Aorta (tissue), 5 donors: ENCODE measurements around the gene TCF7L1. TPM values are rescaled to one million over a fixed set of nuclear protein-coding genes. Genes with fewer than 3 reads are reported as not detected.

Experiments used
- ATAC-seq: fragments of 200-7000 bp; cut with Tn5 transposase; one replicate; pipeline ENCODE4 v1.9.1; 2022; ENCODE audit warnings: moderate library complexity; ENCODE audit not compliant: low FRiP score
- DNase-seq, 2 donors: peaks; one replicate each; pipeline ENCODE4 v3.0.0-alpha.2; 2020
- H3K27ac ChIP-seq, 2 donors: one replicate each; pipeline ENCODE4 v1.5.1; 2013; ENCODE audit warnings: low read length in 2 of 2, mild to moderate bottlenecking in 2 of 2, moderate library complexity in 2 of 2, control low read depth in 1 of 2, inconsistent platforms in 1 of 2, low read depth in 1 of 2
- H3K27me3 ChIP-seq, 2 donors: one replicate each; pipeline ENCODE4 v1.6.1; 2013; ENCODE audit warnings: control low read depth in 1 of 2, low read length in 1 of 2, mild to moderate bottlenecking in 1 of 2, moderate library complexity in 1 of 2; ENCODE audit not compliant: insufficient read depth in 2 of 2, control insufficient read depth in 1 of 2
- H3K36me3 ChIP-seq, 2 donors: one replicate each; pipeline ENCODE4 v1.6.1; 2013; ENCODE audit warnings: control low read depth in 1 of 2, low read length in 1 of 2, mild to moderate bottlenecking in 1 of 2; ENCODE audit not compliant: insufficient read depth in 2 of 2, control insufficient read depth in 1 of 2
- H3K4me1 ChIP-seq, 2 donors: one replicate each; pipeline ENCODE4 v1.6.1; 2013; ENCODE audit warnings: low read length in 2 of 2, control low read depth in 1 of 2, mild to moderate bottlenecking in 1 of 2, moderate library complexity in 1 of 2; ENCODE audit not compliant: insufficient read depth in 2 of 2, control insufficient read depth in 1 of 2
- H3K4me3 ChIP-seq, 2 donors: one replicate each; pipeline ENCODE4 v1.5.1; 2013; ENCODE audit warnings: low read length in 2 of 2, control low read depth in 1 of 2, mild to moderate bottlenecking in 1 of 2
- H3K9me3 ChIP-seq: one replicate; pipeline ENCODE4 v1.6.1; 2013; ENCODE audit warnings: mild to moderate bottlenecking, low read length; ENCODE audit not compliant: control insufficient read depth
- WGBS, 2 donors: extraction: QIAGEN DNeasy Blood & Tissue Kit; methylation state at CpG; one replicate each; pipeline ENCODE4 v1.1.7; 2013; 5-methylcytosine and 5-hydroxymethylcytosine counted together
- intact Hi-C, 2 donors: fragments of 100-400 bp; cut with DNase I; formaldehyde crosslinking; loops; one replicate each; pipeline versions ENCODE4 v1.14.2 to v1.15.0; 2022
- polyA plus RNA-seq, 2 donors: library from polyadenylated mRNA; stranded (reverse); fragments of 200-250 nt; gene quantifications; one replicate each; pipeline ENCODE4 v1.2.3, GENCODE V29; 2013
- total RNA-seq, 2 donors: library from RNA; stranded (reverse); fragmentation: NEBNext Ultra II Directional; extraction: Animal tissue kit (Norgen Biotek cat#: 25700); gene quantifications; one replicate each; pipeline ENCODE4 v1.2.1, GENCODE V29; 2021
- donor health status: healthy with polysubstance abuse.
- donor health status: Bipolar disorder and iron deficiency.
- donor health status: DM: no; HTN: no; CAD: no.
- donor health status: DM: no; HTN: no; CAD: no.
- donor health status: DM: yes; HTN: yes; CAD: no.

The TCF7L1 gene
- total and polyA plus RNA-seq, 4 donors, result 14.1 to 39.5 (median 31.8) TPM

DNA sequence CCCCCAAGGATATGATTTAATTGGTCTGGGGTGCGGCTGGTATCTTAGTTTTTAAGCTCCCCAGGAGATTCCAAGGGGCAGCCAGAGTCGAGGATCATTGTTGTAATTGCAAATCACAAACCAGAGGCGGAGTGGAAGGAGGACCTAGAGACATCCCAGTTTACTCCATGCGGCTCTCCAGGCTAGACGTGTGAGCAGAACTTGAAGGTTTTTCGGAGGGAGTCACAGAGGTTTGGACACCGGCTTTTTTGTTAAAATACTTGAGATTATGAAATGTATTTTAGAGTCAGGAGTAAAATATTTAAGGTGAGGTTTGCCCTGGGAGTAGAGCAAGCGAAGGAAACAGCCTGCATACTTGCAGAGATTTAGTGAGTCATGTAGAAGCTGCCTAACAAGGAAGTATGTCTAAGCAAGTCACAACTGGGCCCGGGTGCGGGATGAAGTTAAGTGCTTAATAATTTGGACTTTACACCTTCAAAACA lies 155.1 kb downstream of the TCF7L1 start:
- H3K27ac ChIP-seq, result no peak overlapping the region
- H3K4me3 ChIP-seq, result no peak overlapping the region
- H3K9me3 ChIP-seq, result no peaks in the 10 kb centered on the region
- no peaks in the 10 kb centered on the region for H3K4me1 ChIP-seq
- ATAC-seq (no peak), DNase-seq (peak in 1 of 2 donors; percentile 36)
- intact Hi-C loops, result no loop called here
- H3K36me3 ChIP-seq, result no peaks in the 10 kb centered on the region
- no peaks in the 10 kb centered on the region for H3K27me3 ChIP-seq
- 75 to 77% methylated on average over 10 of the region's 10 CpGs for WGBS, 2 donors

GRCh38 chr2:85291425-85292023 lies 158.3 kb downstream of the TCF7L1 start:
- WGBS, 2 donors, result 85 to 92% methylated on average over 4 of the region's 4 CpGs
- H3K27ac ChIP-seq, result no peak overlapping the region
- no peaks in the 10 kb centered on the region for H3K4me1 ChIP-seq
- ATAC-seq, result no peak
- intact Hi-C loops, result no loop called here
- no peak for DNase-seq
- no peak overlapping the region for H3K4me3 ChIP-seq
- no peaks in the 10 kb centered on the region for H3K36me3 ChIP-seq
- H3K9me3 ChIP-seq, result no peaks in the 10 kb centered on the region
- H3K27me3 ChIP-seq, result no peaks in the 10 kb centered on the region

- Histone ChIP-seq H3K4me1 (no peaks in the 10 kb centered on the region), H3K9me3 (no peaks in the 10 kb centered on the region), H3K27ac (no peak overlapping the region), H3K4me3 (no peak overlapping the region), H3K27me3 (no peaks in the 10 kb centered on the region), H3K36me3 (peaks cover 0 to 2% of the 10 kb centered on the region in 2 donors)
- intact Hi-C loops, result no loop called here
- ATAC-seq, result no peak
- no peak for DNase-seq
- 65 to 77% methylated on average over 6 of the region's 6 CpGs for WGBS, 2 donors
Observed at GRCh38 chr2:85302121-85302520, 168.9 kb downstream of the TCF7L1 start.

DNA sequence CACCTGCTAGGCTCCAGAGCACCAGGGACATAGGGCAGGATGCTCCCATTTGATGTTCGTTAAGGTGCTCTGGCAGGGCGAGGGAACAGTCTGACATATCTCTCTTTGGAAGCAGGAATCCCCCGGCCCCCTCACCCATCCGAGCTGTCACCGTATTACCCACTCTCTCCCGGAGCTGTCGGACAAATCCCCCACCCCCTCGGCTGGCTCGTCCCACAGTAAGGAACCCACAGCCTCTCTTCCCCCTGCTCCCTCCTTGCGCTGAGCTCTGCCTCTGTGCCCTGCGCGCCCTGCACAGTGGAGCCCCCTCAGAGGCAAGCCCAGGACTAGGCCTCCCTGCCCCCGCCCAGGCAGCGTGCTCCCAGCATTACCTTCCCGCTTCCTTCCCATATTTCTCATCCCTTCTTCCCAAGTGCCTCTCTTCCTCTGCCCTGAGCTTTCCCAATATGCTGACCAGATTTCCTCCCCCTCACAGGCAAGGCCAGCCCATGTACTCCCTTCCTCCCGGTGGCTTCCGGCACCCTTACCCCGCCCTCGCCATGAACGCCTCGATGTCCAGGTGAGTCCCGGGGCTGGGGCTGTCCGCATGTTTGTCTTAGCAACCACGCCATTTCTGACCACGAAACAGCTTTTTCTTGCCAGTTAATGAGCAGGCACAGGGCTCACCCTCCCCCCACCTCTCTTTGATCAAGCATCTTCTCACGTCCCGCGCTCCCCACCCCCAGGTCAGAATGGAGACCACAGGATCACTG lies 170.8 kb downstream of the TCF7L1 start:
- H3K36me3 ChIP-seq, result peaks cover 0 to 2% of the 10 kb centered on the region in 2 donors

GRCh38 chr2:85307527-85307897 lies 174.3 kb downstream of the TCF7L1 start:
- H3K27ac ChIP-seq, result no peak overlapping the region
- H3K36me3 ChIP-seq, result no peaks in the 10 kb centered on the region
- no peaks in the 10 kb centered on the region for H3K27me3 ChIP-seq
- no peaks in the 10 kb centered on the region for H3K4me1 ChIP-seq
- DNase-seq (no peak), ATAC-seq (no peak)
- intact Hi-C loops, result no loop called here
- H3K4me3 ChIP-seq, result no peak overlapping the region
- 84 to 90% methylated on average over 9 of the region's 9 CpGs for WGBS, 2 donors
- H3K9me3 ChIP-seq, result no peaks in the 10 kb centered on the region

More for the DNA sequence above, 170.8 kb downstream of the TCF7L1 start:
- no peaks in the 10 kb centered on the region for H3K4me1 ChIP-seq
- intact Hi-C loops, result no loop called here
- 89% methylated on average over 28 of the region's 28 CpGs for WGBS, 2 donors
- H3K9me3 ChIP-seq, result no peaks in the 10 kb centered on the region
- DNase-seq (peak in 1 of 2 donors; percentile 63), ATAC-seq (no peak)
- H3K27me3 ChIP-seq, result no peaks in the 10 kb centered on the region
- H3K27ac ChIP-seq, result no peak overlapping the region
- no peak overlapping the region for H3K4me3 ChIP-seq

DNA sequence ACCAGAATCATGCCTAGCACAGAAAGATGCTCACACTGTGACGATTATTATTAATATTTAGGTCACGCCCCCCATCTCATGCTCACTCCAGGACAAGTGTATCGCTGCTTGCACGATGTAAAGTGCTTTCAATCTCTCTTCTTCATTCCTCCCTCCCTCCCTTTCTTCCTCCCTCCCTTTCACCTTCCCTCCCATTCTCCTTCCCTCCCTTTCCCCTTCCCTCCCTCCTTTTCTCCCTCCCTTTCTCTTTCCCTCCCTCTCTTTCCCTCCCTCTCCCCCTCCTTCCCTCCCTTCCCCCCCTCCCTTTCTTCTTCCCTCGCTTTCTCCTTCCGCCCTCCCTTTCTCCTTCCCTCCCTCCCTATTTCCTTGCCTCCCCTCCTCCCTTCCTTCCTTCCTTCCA lies 175.0 kb downstream of the TCF7L1 start:
- 87 to 91% methylated on average over 6 of the region's 6 CpGs for WGBS, 2 donors
- no peak overlapping the region for H3K4me3 ChIP-seq
- H3K27me3 ChIP-seq, result no peaks in the 10 kb centered on the region
- no peak overlapping the region for H3K27ac ChIP-seq
- no peak for DNase-seq
- no peaks in the 10 kb centered on the region for H3K4me1 ChIP-seq
- no peaks in the 10 kb centered on the region for H3K9me3 ChIP-seq
- intact Hi-C loops, result no loop called here
- no peaks in the 10 kb centered on the region for H3K36me3 ChIP-seq
- ATAC-seq, result no peak

- intact Hi-C loops, result no loop called here
- no peaks in the 10 kb centered on the region for H3K27me3 ChIP-seq
- DNase-seq (peak; percentile 82 to 89), ATAC-seq (peak; percentile 69)
- H3K27ac ChIP-seq, result peak overlapping the region in 1 of 2 donors; percentile 2
- H3K4me1 ChIP-seq, result no peaks in the 10 kb centered on the region
- WGBS, 2 donors, result 15 to 19% methylated on average over 15 of the region's 15 CpGs
- no peaks in the 10 kb centered on the region for H3K36me3 ChIP-seq
- no peak overlapping the region for H3K4me3 ChIP-seq
- H3K9me3 ChIP-seq, result no peaks in the 10 kb centered on the region
Observed at GRCh38 chr2:85308896-85309555, 175.8 kb downstream of the TCF7L1 start.

DNA sequence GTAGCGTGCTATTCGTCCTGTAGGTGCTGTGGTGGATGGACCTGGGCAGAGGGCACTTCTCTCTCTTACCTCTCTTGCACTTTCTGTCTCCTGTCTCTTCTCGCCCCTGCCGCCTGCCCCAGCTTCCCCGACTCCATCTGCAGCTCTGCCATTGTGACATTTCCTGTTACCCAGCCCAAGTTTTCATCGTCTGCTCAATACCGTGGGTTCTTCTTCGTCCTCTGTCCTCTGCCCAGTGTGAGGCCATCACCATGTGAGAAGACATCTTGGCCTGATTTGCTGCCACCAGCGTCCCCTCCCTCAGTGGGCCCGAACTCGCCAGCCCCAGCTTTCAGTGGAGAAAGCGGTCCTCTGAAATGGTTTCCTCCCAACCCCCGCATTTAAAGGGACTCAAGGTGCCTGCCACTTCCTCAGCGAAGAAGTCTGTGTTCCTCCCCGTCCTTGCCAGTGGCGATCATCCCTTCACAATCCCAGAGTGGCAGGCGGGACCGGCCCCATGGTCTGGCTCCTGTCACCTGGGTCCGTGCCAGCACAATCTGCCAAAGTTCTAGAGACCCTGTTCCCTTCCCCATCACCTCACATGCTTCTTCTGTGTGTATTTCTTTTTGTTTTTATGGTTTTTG lies 176.6 kb downstream of the TCF7L1 start:
- Histone ChIP-seq H3K4me1 (no peaks in the 10 kb centered on the region), H3K4me3 (no peak overlapping the region), H3K9me3 (no peaks in the 10 kb centered on the region), H3K27me3 (no peaks in the 10 kb centered on the region), H3K27ac (peak overlapping the region in 1 of 2 donors; percentile 13), H3K36me3 (no peaks in the 10 kb centered on the region)
- ATAC-seq, result no peak
- DNase-seq, result no peak
- intact Hi-C loops, result no loop called here
- WGBS, 2 donors, result 73 to 76% methylated on average over 19 of the region's 19 CpGs
